H1 (cell line): Measurements from ENCODE around the gene CDH22.

Experiments
- CREB1 ChIP-seq: IDR thresholded peaks from 2 replicates; pipeline ENCODE4 v1.6.1; 2012; ENCODE audit warnings: inconsistent platforms
- CTCF ChIP-seq, 3 experiments: IDR thresholded peaks; 1 replicate in 2 of 3; 2 replicates in 1 of 3; pipeline versions ENCODE4 v1.5.1 to v1.6.1; 2011; ENCODE audit warnings: low read length in 3 of 3, mild to moderate bottlenecking in 3 of 3, inconsistent platforms in 2 of 3, low read depth in 1 of 3, moderate library complexity in 1 of 3; ENCODE audit not compliant: insufficient read depth in 1 of 3; ENCODE audit errors: control extremely low read depth in 1 of 3
- EP300 ChIP-seq, 2 experiments: IDR thresholded peaks; 1 replicate in 1 of 2; 2 replicates in 1 of 2; pipeline ENCODE4 v1.6.1; 2011 to 2012; ENCODE audit warnings: low read depth in 2 of 2, low read length in 2 of 2, mild to moderate bottlenecking in 2 of 2, borderline replicate concordance in 1 of 2, inconsistent platforms in 1 of 2, moderate library complexity in 1 of 2
- JUN ChIP-seq: IDR thresholded peaks from 2 replicates; pipeline ENCODE4 v1.6.1; 2011; ENCODE audit warnings: low read depth, mild to moderate bottlenecking, improper control_type of control experiment, low read length
- POLR2A ChIP-seq, 2 experiments: IDR thresholded peaks; 1 replicate in 1 of 2; 2 replicates in 1 of 2; pipeline ENCODE4 v1.6.1; 2011; ENCODE audit warnings: low read depth in 2 of 2, low read length in 2 of 2, mild to moderate bottlenecking in 2 of 2; ENCODE audit errors: control extremely low read depth in 1 of 2
- RNF2 ChIP-seq: fragments of 200-900, 300-1000 bp; sonication (generic); IDR thresholded peaks from 2 replicates; pipeline ENCODE4 v1.7.1; 2016; ENCODE audit warnings: borderline replicate concordance, low read depth, mild to moderate bottlenecking, antibody characterized with exemption, low read length; ENCODE audit not compliant: poor library complexity, severe bottlenecking; ENCODE audit errors: missing control alignments
- SIX5 ChIP-seq: IDR thresholded peaks from 2 replicates; pipeline ENCODE4 v1.6.1; 2011; ENCODE audit warnings: mild to moderate bottlenecking, low read depth, low read length
- SRF ChIP-seq: IDR thresholded peaks from 2 replicates; pipeline ENCODE4 v1.6.1; 2011; ENCODE audit warnings: mild to moderate bottlenecking, low read depth, low read length, moderate library complexity

DNA sequence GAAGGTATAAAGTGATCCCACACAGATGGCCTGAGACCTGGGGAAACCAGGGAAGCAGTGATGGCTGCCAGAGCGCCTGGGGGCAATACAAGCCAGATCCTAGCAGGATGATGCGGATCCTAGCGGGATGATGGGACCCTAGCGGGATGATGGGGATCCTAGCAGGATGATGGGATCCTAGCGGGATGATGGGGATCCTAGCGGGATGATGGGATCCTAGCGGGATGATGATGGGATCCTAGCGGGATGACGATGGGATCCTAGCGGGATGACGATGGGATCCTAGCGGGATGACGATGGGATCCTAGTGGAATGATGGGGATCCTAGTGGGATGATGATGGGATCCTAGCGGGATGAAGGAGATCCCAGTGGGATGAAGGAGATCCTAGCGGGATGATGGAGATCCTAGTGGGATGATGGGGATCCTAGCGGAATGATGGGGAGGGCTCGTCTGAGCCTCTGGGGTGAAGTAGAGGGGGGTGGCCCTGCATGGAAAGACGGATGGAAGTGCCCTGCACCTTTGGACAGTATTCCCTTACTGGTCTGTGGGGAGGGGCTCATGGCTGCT, 44.2 kb upstream of the CDH22 start:
- TF ChIP-seq SRF (no peak), SIX5 (no peak), CTCF (IDR thresholded peaks at IDR 0.05; ENCODE audit: control extremely low read depth in 1 of 3, insufficient read depth in 1 of 3, low read depth in 1 of 3, low read length in 3 of 3) (no peak), POLR2A (IDR thresholded peaks at IDR 0.05; ENCODE audit: control extremely low read depth in 1 of 2, low read depth in 2 of 2, low read length in 2 of 2) (no peak), JUN (no peak), CREB1 (no peak), RNF2 (no peak), EP300 (IDR thresholded peaks at IDR 0.05; ENCODE audit: borderline replicate concordance in 1 of 2, low read depth in 2 of 2, low read length in 2 of 2) (no peak)
